ENCODE data around the gene ADAM10.

The ADAM10 gene

GRCh38 chr15:58632789-58633188 lies 116.7 kb downstream of the ADAM10 start:
- Histone ChIP-seq H3K79me2 (ENCODE audit: insufficient read depth, low read depth) (no peaks in the 10 kb centered on the region), H4K20me1 (ENCODE audit: insufficient read depth) (no peaks in the 10 kb centered on the region), H3K4me1 (ENCODE audit: low read depth, poor library complexity, severe bottlenecking) (peaks cover 16% of the 10 kb centered on the region), H3K4me2 (no peak overlapping the region), H2AFZ (ENCODE audit: low read depth) (no peak overlapping the region), H3K36me3 (ENCODE audit: insufficient read depth) (no peaks in the 10 kb centered on the region), H3K9ac (no peak overlapping the region), H3K27me3 (ENCODE audit: insufficient read depth, low read depth) (no peaks in the 10 kb centered on the region), H3K27ac (no peak overlapping the region), H3K4me3 (IDR thresholded peaks at IDR 0.05; ENCODE audit: insufficient read depth, low read depth, low read length) (no peak overlapping the region)
- no peak for TF ChIP-seq CTCF (conservative IDR thresholded peaks at IDR 0.05; ENCODE audit: low read depth, low read length)

GRCh38 chr15:58631319-58631718 lies 118.2 kb downstream of the ADAM10 start:
- TF ChIP-seq CTCF (conservative IDR thresholded peaks at IDR 0.05; ENCODE audit: low read depth, low read length), result no peak
- Histone ChIP-seq H2AFZ (ENCODE audit: low read depth) (no peak overlapping the region), H3K4me2 (no peak overlapping the region), H3K36me3 (ENCODE audit: insufficient read depth) (no peaks in the 10 kb centered on the region), H3K27me3 (ENCODE audit: insufficient read depth, low read depth) (no peaks in the 10 kb centered on the region), H4K20me1 (ENCODE audit: insufficient read depth) (no peaks in the 10 kb centered on the region), H3K79me2 (ENCODE audit: insufficient read depth, low read depth) (no peaks in the 10 kb centered on the region), H3K27ac (no peak overlapping the region), H3K9ac (no peak overlapping the region), H3K4me3 (IDR thresholded peaks at IDR 0.05; ENCODE audit: insufficient read depth, low read depth, low read length) (no peak overlapping the region), H3K4me1 (ENCODE audit: low read depth, poor library complexity, severe bottlenecking) (peaks cover 21% of the 10 kb centered on the region)

GRCh38 chr15:58629625-58630024 lies 119.9 kb downstream of the ADAM10 start:
- H3K36me3 ChIP-seq (ENCODE audit: insufficient read depth), result no peaks in the 10 kb centered on the region
- H3K79me2 ChIP-seq (ENCODE audit: insufficient read depth, low read depth), result no peaks in the 10 kb centered on the region
- H3K27me3 ChIP-seq (ENCODE audit: insufficient read depth, low read depth), result no peaks in the 10 kb centered on the region
- H3K27ac ChIP-seq, result no peak overlapping the region
- no peaks in the 10 kb centered on the region for H4K20me1 ChIP-seq (ENCODE audit: insufficient read depth)
- no peak overlapping the region for H3K4me2 ChIP-seq
- TF ChIP-seq CTCF (conservative IDR thresholded peaks at IDR 0.05; ENCODE audit: low read depth, low read length), result no peak
- peaks cover 21% of the 10 kb centered on the region for H3K4me1 ChIP-seq (ENCODE audit: low read depth, poor library complexity, severe bottlenecking)
- H2AFZ ChIP-seq (ENCODE audit: low read depth), result no peak overlapping the region
- no peak overlapping the region for H3K4me3 ChIP-seq (IDR thresholded peaks at IDR 0.05; ENCODE audit: insufficient read depth, low read depth, low read length)
- no peak overlapping the region for H3K9ac ChIP-seq

- H2AFZ ChIP-seq (ENCODE audit: low read depth), result no peak overlapping the region
- no peaks in the 10 kb centered on the region for H3K27me3 ChIP-seq (ENCODE audit: insufficient read depth, low read depth)
- H3K36me3 ChIP-seq (ENCODE audit: insufficient read depth), result no peaks in the 10 kb centered on the region
- peak overlapping the region; percentile 55 for H3K4me2 ChIP-seq
- no peak for TF ChIP-seq CTCF (conservative IDR thresholded peaks at IDR 0.05; ENCODE audit: low read depth, low read length)
- H3K27ac ChIP-seq, result peak overlapping the region; percentile 64
- no peak overlapping the region for H3K4me3 ChIP-seq (IDR thresholded peaks at IDR 0.05; ENCODE audit: insufficient read depth, low read depth, low read length)
- peak overlapping the region; percentile 43; the same call in 1 of the 2 replicates for H3K9ac ChIP-seq
- peaks cover 21% of the 10 kb centered on the region for H3K4me1 ChIP-seq (ENCODE audit: low read depth, poor library complexity, severe bottlenecking)
- H3K79me2 ChIP-seq (ENCODE audit: insufficient read depth, low read depth), result no peaks in the 10 kb centered on the region
- H4K20me1 ChIP-seq (ENCODE audit: insufficient read depth), result no peaks in the 10 kb centered on the region
Measured at GRCh38 chr15:58628206-58628947, 121.1 kb downstream of the ADAM10 start.

Measured in KMS-11 (cell line).